GM23338 (cell line): ENCODE measurements around the gene MTERF4. TPM values are rescaled to one million over a fixed set of nuclear protein-coding genes. Genes with fewer than 3 reads are reported as not detected.

Experiments used
- ATAC-seq: fragments of 200-7000 bp; cut with Tn5 transposase; 3 replicates; pipeline ENCODE4 v1.9.1; 2020
- DNase-seq: peaks from one replicate; pipeline ENCODE4 v3.0.0-alpha.2; 2015; ENCODE audit warnings: low spot score
- H2AFZ ChIP-seq: fragments of 200-600 bp; sonication (generic); 2 replicates; pipeline ENCODE4 v1.8.0; 2016; ENCODE audit warnings: antibody characterized with exemption, mild to moderate bottlenecking, moderate library complexity
- H3F3A ChIP-seq: fragments of 200-600 bp; sonication (generic); replicated peaks from 2 replicates; pipeline ENCODE4 v1.8.0; 2017; ENCODE audit warnings: antibody characterized with exemption, mixed run types, low read depth
- H3K27ac ChIP-seq: fragments of 200-600 bp; sonication (generic); 2 replicates; pipeline ENCODE4 v1.6.1; 2016; ENCODE audit warnings: low read depth
- H3K27me3 ChIP-seq: fragments of 200-600 bp; sonication (generic); 2 replicates; pipeline ENCODE4 v1.8.0; 2016; ENCODE audit warnings: mild to moderate bottlenecking, mixed run types, moderate library complexity; ENCODE audit not compliant: insufficient read depth
- H3K36me3 ChIP-seq: fragments of 200-600 bp; sonication (generic); 2 replicates; pipeline ENCODE4 v1.8.0; 2016; ENCODE audit warnings: mild to moderate bottlenecking; ENCODE audit not compliant: insufficient read depth
- H3K4me1 ChIP-seq: fragments of 200-600 bp; sonication (generic); 2 replicates; pipeline ENCODE4 v1.8.0; 2016; ENCODE audit warnings: mild to moderate bottlenecking, moderate library complexity; ENCODE audit not compliant: insufficient read depth
- H3K4me2 ChIP-seq: fragments of 200-600 bp; sonication (generic); 2 replicates; pipeline ENCODE4 v1.7.1; 2017; ENCODE audit warnings: mixed run types
- H3K4me3 ChIP-seq: fragments of 200-600 bp; sonication (generic); 2 replicates; pipeline ENCODE4 v1.6.1; 2016; ENCODE audit warnings: mixed run types
- H3K79me2 ChIP-seq: fragments of 200-600 bp; sonication (generic); replicated peaks from 2 replicates; pipeline ENCODE4 v1.8.0; 2017; ENCODE audit warnings: mild to moderate bottlenecking; ENCODE audit not compliant: insufficient read depth
- H3K9me2 ChIP-seq: fragments of 200-600 bp; sonication (generic); 2 replicates; pipeline ENCODE4 v1.8.0; 2017; ENCODE audit not compliant: insufficient read depth
- H4K20me1 ChIP-seq: fragments of 200-600 bp; sonication (generic); replicated peaks from 2 replicates; pipeline ENCODE4 v1.8.0; 2017; ENCODE audit warnings: mild to moderate bottlenecking; ENCODE audit not compliant: insufficient read depth
- H3K27ac Mint-ChIP-seq: 2 replicates; pipeline ENCODE4 v1.8.0; 2020; ENCODE audit warnings: inconsistent platforms, mild to moderate bottlenecking, moderate library complexity, mixed read lengths
- H3K27me3 Mint-ChIP-seq: 3 replicates; pipeline ENCODE4 v1.8.0; 2022; ENCODE audit warnings: low read depth, mild to moderate bottlenecking, moderate library complexity, mixed read lengths, inconsistent platforms; ENCODE audit not compliant: insufficient read depth, poor library complexity
- H3K36me3 Mint-ChIP-seq: 3 replicates; pipeline ENCODE4 v1.8.0; 2021; ENCODE audit warnings: low read depth, mild to moderate bottlenecking, inconsistent platforms, moderate library complexity, mixed read lengths
- H3K4me1 Mint-ChIP-seq: 3 replicates; pipeline ENCODE4 v1.8.0; 2020; ENCODE audit warnings: mild to moderate bottlenecking, inconsistent platforms, mixed read lengths
- H3K4me3 Mint-ChIP-seq: 3 replicates; pipeline ENCODE4 v1.8.0; 2021; ENCODE audit warnings: moderate library complexity, mild to moderate bottlenecking, inconsistent platforms, mixed read lengths
- H3K9me3 Mint-ChIP-seq: 3 replicates; pipeline ENCODE4 v1.8.0; 2020; ENCODE audit warnings: moderate library complexity, mild to moderate bottlenecking, inconsistent platforms, mixed read lengths
- CREB1 ChIP-seq: fragments of 250-450 bp; sonication (Bioruptor Pico); IDR thresholded peaks from 2 replicates; pipeline ENCODE4 v1.5.0; 2020; ENCODE audit warnings: low read depth, mild to moderate bottlenecking, moderate library complexity
- EZH2 ChIP-seq: fragments of 200-600 bp; sonication (generic); IDR thresholded peaks from one replicate; pipeline ENCODE4 v1.8.0; 2017; ENCODE audit warnings: antibody characterized with exemption, mild to moderate bottlenecking, low read depth; ENCODE audit not compliant: unreplicated experiment
- EZH2phosphoT487 ChIP-seq: fragments of 200-600 bp; sonication (generic); IDR thresholded peaks from one replicate; pipeline ENCODE4 v1.8.1; 2018; ENCODE audit warnings: antibody characterized with exemption; ENCODE audit not compliant: unreplicated experiment
- JUNB ChIP-seq: IDR thresholded peaks from one replicate; pipeline ENCODE4 v1.6.1; 2016; ENCODE audit warnings: antibody characterized with exemption; ENCODE audit not compliant: unreplicated experiment
- NANOG ChIP-seq: IDR thresholded peaks from 2 replicates; pipeline ENCODE4 v1.6.1; 2016; ENCODE audit warnings: antibody characterized with exemption, borderline replicate concordance
- POLR2AphosphoS5 ChIP-seq: IDR thresholded peaks from 2 replicates; pipeline ENCODE4 v1.6.1; 2016; ENCODE audit warnings: antibody characterized with exemption, low read depth
- STAT1 ChIP-seq: IDR thresholded peaks from one replicate; pipeline ENCODE4 v1.6.1; 2016; ENCODE audit warnings: antibody characterized with exemption; ENCODE audit not compliant: unreplicated experiment
- ZNF114 ChIP-seq: fragments of 250-450 bp; sonication (Bioruptor Pico); IDR thresholded peaks from 2 replicates; pipeline ENCODE4 v1.5.0; 2020; ENCODE audit warnings: mild to moderate bottlenecking, moderate library complexity
- ZNF331 ChIP-seq: fragments of 250-450 bp; sonication (Bioruptor Pico); IDR thresholded peaks from 2 replicates; pipeline ENCODE4 v1.5.0; 2020; ENCODE audit warnings: low read depth, mild to moderate bottlenecking, moderate library complexity
- polyA plus RNA-seq: library from polyadenylated mRNA; unstranded; fragments of >200 nt; fragmentation: Nextera tagmentation; extraction: Ambion mirVana; gene quantifications from 2 replicates; pipeline ENCODE4 v1.2.1, GENCODE V29; 2016
- total RNA-seq: library from RNA; depleted of rRNA; stranded (reverse); fragments of >200 nt; shearing (Covaris generic); gene quantifications from 2 replicates; pipeline ENCODE4 v1.2.3, GENCODE V29; 2014
- TF ChIP-seq, protein P1 (sequence below): fragments of 250-450 bp; sonication (Bioruptor Pico); IDR thresholded peaks from 2 replicates; pipeline ENCODE4 v1.5.0; 2020; ENCODE audit warnings: mild to moderate bottlenecking, moderate library complexity
- TF ChIP-seq, protein P2 (sequence below): IDR thresholded peaks from one replicate; pipeline ENCODE4 v1.6.1; 2018; ENCODE audit warnings: antibody characterized with exemption; ENCODE audit not compliant: unreplicated experiment
- TF ChIP-seq, protein P3 (sequence below), 2 experiments: fragments of 200-600 bp in 1 of 2; sonication (generic) in 1 of 2; conservative IDR thresholded peaks; 2 replicates each; pipeline versions ENCODE4 v1.5.1 to v1.6.1; 2016 to 2017; ENCODE audit warnings: antibody characterized with exemption in 2 of 2, low read depth in 2 of 2, mild to moderate bottlenecking in 2 of 2, moderate library complexity in 1 of 2
- TF ChIP-seq, protein P4 (sequence below): IDR thresholded peaks from 2 replicates; pipeline ENCODE4 v1.6.1; 2016; ENCODE audit warnings: antibody characterized with exemption

MTERF4 gene
- total and polyA plus RNA-seq, 2 experiments from 2014 or later = 15.3 to 63.6 TPM

DNA sequence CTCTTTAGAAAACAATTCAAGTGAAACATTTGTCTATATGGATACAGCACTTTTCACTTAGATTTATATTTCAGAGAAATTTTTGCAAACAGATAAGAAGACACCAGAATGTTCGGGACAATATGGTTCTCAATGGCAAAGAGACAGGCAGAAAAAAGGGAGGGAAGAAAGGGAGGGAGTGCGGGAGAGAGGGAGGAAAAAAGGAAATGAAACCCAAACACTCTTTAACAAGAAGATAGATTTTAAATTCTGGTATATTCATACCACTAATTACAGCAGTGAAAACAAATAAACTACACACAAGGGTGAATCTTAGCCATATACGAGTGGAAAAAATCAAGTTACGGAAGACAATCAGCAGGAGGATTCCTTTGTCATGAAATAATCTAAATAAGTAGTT lies 44.2 kb upstream of the MTERF4 start:
- Histone ChIP-seq H3K4me1 (peaks cover 14% of the 10 kb centered on the region), H3K27me3 (no peaks in the 10 kb centered on the region), H3K9me2 (no peaks in the 10 kb centered on the region), H2AFZ (no peak overlapping the region), H3K36me3 (no peaks in the 10 kb centered on the region), H3F3A (0 out of 2 replicates have a peak, but pooled peaks cover 6% of the 10 kb centered on the region), H4K20me1 (peaks cover 15% of the 10 kb centered on the region), H3K27ac (no peak overlapping the region), H3K4me2 (no peak overlapping the region), H3K4me3 (no peak overlapping the region), H3K79me2 (peaks cover 68% of the 10 kb centered on the region)
- Mint-ChIP-seq H3K36me3 (peaks cover 11% of the 10 kb centered on the region; the same call in 2 of the 3 replicates), H3K27me3 (peaks cover 14% of the 10 kb centered on the region), H3K4me1 (peaks cover 16% of the 10 kb centered on the region), H3K4me3 (no peak overlapping the region), H3K9me3 (no peaks in the 10 kb centered on the region; the same call in 2 of the 3 replicates), H3K27ac (no peak overlapping the region)
- ATAC-seq = no peak
- DNase-seq = no peak
- TF ChIP-seq ZNF114 (CRISPR knock-in tag) (no peak), EZH2phosphoT487 (no peak), EZH2 (no peak), STAT1 (no peak), NANOG (no peak), CREB1 (no peak), ZNF331 (no peak), JUNB (no peak), POLR2AphosphoS5 (no peak)
- TF ChIP-seq, protein P1, sequence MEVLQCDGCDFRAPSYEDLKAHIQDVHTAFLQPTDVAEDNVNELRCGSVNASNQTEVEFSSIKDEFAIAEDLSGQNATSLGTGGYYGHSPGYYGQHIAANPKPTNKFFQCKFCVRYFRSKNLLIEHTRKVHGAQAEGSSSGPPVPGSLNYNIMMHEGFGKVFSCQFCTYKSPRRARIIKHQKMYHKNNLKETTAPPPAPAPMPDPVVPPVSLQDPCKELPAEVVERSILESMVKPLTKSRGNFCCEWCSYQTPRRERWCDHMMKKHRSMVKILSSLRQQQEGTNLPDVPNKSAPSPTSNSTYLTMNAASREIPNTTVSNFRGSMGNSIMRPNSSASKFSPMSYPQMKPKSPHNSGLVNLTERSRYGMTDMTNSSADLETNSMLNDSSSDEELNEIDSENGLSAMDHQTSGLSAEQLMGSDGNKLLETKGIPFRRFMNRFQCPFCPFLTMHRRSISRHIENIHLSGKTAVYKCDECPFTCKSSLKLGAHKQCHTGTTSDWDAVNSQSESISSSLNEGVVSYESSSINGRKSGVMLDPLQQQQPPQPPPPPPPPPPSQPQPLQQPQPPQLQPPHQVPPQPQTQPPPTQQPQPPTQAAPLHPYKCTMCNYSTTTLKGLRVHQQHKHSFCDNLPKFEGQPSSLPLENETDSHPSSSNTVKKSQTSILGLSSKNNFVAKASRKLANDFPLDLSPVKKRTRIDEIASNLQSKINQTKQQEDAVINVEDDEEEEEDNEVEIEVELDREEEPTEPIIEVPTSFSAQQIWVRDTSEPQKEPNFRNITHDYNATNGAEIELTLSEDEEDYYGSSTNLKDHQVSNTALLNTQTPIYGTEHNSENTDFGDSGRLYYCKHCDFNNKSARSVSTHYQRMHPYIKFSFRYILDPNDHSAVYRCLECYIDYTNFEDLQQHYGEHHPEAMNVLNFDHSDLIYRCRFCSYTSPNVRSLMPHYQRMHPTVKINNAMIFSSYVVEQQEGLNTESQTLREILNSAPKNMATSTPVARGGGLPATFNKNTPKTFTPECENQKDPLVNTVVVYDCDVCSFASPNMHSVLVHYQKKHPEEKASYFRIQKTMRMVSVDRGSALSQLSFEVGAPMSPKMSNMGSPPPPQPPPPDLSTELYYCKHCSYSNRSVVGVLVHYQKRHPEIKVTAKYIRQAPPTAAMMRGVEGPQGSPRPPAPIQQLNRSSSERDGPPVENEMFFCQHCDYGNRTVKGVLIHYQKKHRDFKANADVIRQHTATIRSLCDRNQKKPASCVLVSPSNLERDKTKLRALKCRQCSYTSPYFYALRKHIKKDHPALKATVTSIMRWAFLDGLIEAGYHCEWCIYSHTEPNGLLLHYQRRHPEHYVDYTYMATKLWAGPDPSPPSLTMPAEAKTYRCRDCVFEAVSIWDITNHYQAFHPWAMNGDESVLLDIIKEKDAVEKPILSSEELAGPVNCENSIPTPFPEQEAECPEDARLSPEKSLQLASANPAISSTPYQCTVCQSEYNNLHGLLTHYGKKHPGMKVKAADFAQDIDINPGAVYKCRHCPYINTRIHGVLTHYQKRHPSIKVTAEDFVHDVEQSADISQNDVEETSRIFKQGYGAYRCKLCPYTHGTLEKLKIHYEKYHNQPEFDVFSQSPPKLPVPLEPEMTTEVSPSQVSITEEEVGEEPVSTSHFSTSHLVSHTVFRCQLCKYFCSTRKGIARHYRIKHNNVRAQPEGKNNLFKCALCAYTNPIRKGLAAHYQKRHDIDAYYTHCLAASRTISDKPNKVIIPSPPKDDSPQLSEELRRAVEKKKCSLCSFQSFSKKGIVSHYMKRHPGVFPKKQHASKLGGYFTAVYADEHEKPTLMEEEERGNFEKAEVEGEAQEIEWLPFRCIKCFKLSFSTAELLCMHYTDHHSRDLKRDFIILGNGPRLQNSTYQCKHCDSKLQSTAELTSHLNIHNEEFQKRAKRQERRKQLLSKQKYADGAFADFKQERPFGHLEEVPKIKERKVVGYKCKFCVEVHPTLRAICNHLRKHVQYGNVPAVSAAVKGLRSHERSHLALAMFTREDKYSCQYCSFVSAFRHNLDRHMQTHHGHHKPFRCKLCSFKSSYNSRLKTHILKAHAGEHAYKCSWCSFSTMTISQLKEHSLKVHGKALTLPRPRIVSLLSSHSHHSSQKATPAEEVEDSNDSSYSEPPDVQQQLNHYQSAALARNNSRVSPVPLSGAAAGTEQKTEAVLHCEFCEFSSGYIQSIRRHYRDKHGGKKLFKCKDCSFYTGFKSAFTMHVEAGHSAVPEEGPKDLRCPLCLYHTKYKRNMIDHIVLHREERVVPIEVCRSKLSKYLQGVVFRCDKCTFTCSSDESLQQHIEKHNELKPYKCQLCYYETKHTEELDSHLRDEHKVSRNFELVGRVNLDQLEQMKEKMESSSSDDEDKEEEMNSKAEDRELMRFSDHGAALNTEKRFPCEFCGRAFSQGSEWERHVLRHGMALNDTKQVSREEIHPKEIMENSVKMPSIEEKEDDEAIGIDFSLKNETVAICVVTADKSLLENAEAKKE (CRISPR knock-in tag) = no peak
- TF ChIP-seq, protein P2, sequence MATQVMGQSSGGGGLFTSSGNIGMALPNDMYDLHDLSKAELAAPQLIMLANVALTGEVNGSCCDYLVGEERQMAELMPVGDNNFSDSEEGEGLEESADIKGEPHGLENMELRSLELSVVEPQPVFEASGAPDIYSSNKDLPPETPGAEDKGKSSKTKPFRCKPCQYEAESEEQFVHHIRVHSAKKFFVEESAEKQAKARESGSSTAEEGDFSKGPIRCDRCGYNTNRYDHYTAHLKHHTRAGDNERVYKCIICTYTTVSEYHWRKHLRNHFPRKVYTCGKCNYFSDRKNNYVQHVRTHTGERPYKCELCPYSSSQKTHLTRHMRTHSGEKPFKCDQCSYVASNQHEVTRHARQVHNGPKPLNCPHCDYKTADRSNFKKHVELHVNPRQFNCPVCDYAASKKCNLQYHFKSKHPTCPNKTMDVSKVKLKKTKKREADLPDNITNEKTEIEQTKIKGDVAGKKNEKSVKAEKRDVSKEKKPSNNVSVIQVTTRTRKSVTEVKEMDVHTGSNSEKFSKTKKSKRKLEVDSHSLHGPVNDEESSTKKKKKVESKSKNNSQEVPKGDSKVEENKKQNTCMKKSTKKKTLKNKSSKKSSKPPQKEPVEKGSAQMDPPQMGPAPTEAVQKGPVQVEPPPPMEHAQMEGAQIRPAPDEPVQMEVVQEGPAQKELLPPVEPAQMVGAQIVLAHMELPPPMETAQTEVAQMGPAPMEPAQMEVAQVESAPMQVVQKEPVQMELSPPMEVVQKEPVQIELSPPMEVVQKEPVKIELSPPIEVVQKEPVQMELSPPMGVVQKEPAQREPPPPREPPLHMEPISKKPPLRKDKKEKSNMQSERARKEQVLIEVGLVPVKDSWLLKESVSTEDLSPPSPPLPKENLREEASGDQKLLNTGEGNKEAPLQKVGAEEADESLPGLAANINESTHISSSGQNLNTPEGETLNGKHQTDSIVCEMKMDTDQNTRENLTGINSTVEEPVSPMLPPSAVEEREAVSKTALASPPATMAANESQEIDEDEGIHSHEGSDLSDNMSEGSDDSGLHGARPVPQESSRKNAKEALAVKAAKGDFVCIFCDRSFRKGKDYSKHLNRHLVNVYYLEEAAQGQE = no peak
- TF ChIP-seq, protein P3, sequence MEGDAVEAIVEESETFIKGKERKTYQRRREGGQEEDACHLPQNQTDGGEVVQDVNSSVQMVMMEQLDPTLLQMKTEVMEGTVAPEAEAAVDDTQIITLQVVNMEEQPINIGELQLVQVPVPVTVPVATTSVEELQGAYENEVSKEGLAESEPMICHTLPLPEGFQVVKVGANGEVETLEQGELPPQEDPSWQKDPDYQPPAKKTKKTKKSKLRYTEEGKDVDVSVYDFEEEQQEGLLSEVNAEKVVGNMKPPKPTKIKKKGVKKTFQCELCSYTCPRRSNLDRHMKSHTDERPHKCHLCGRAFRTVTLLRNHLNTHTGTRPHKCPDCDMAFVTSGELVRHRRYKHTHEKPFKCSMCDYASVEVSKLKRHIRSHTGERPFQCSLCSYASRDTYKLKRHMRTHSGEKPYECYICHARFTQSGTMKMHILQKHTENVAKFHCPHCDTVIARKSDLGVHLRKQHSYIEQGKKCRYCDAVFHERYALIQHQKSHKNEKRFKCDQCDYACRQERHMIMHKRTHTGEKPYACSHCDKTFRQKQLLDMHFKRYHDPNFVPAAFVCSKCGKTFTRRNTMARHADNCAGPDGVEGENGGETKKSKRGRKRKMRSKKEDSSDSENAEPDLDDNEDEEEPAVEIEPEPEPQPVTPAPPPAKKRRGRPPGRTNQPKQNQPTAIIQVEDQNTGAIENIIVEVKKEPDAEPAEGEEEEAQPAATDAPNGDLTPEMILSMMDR (conservative IDR thresholded peaks at IDR 0.05; ENCODE audit: low read depth in 2 of 2) = no peak
- TF ChIP-seq, protein P4, sequence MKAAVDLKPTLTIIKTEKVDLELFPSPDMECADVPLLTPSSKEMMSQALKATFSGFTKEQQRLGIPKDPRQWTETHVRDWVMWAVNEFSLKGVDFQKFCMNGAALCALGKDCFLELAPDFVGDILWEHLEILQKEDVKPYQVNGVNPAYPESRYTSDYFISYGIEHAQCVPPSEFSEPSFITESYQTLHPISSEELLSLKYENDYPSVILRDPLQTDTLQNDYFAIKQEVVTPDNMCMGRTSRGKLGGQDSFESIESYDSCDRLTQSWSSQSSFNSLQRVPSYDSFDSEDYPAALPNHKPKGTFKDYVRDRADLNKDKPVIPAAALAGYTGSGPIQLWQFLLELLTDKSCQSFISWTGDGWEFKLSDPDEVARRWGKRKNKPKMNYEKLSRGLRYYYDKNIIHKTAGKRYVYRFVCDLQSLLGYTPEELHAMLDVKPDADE = no peak
